ENCODE data around the gene CCDC158.
"Not testable (repeated sequence)": the region's sequence is repeated elsewhere in the genome, so short reads cannot be mapped to it uniquely, and the experiment has no call there.

Gene CCDC158

DNA sequence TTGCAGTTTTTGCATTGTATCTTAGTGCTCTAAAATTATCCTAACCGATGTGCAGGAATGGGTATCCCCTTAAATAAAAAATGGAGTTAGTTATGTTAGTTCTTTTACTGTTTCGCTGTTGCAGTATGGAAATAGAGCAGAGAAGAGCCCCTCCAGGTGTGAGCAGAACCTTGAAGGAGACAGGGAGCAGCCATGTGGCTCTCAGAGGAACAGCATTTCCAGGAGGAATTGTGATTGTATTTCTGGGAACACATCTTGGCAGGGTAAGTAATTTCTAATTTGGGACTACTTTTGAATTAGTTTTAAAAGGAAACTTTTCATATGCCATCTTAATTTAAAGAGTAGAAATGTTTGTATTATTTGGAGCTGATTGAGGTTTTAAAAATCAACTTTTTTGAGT is 5.3 kb upstream of the CCDC158 start:
- DNase-seq: no peak

DNA sequence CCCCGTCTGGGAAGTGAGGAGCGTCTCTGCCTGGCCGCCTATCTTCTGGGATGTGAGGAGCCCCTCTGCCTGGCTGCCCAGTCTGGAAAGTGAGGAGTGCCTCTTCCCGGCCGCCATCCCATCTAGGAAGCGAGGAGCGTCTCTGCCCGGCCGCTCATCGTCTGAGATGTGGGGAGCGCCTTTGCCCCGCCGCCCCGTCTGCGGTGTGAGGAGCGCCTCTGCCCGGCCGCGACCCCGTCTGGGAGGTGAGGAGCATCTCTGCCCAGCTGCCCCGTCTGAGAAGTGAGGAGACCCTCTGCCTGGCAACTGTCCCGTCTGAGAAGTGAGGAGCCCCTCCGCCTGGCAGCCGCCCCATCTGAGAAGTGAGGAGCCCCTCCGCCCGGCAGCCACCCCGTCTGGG is 2.2 kb upstream of the CCDC158 start:
- DNase-seq: not testable (repeated sequence)

- no peak for DNase-seq
Observed at GRCh38 chr4:76420188-76420761, 666 bp downstream of the CCDC158 start.

GRCh38 chr4:76410636-76411035 is 10.3 kb downstream of the CCDC158 start:
- no peak for DNase-seq

- DNase-seq: no peak
Observed at GRCh38 chr4:76407440-76408119, 13.4 kb downstream of the CCDC158 start.

GRCh38 chr4:76406081-76406480 is 14.9 kb downstream of the CCDC158 start:
- no peak for DNase-seq

GRCh38 chr4:76401654-76402053 is 19.3 kb downstream of the CCDC158 start:
- no peak for DNase-seq

DNA sequence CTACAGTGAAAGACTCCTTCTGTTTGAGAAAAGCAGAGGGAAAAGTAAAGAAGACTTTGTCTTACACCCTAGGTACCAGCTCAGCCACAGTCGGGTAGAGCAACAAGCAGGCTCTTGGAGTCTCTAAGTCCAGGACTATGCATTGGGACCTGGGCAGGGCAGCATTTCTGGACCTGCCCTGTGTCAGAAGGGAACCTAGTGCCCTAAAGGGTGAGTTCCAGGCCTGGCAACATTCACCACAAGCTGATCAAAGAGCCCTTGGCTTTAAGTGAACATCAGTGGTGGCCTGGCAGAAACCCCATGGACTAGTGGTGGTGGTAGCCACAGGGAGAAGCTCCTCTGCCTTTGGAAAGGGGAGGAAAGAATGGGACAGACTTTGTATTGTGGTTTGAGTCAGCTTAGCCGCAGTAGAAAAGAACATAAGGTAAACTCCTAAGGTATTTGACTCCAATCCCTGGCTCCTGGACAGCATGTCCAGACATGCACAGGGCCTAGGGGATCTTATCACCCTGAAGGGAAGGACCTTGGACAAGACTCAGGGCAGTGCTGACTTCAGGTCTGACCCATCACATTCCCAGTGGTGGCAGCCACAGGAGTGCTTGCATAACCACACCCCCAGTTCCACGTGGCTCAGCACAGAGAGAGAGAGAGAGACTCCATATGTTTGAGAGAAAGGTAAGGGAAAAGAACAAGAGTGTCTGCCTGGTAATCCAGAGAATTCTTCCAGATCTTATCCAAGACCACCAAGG is 32.6 kb downstream of the CCDC158 start:
- no peak for DNase-seq

DNA sequence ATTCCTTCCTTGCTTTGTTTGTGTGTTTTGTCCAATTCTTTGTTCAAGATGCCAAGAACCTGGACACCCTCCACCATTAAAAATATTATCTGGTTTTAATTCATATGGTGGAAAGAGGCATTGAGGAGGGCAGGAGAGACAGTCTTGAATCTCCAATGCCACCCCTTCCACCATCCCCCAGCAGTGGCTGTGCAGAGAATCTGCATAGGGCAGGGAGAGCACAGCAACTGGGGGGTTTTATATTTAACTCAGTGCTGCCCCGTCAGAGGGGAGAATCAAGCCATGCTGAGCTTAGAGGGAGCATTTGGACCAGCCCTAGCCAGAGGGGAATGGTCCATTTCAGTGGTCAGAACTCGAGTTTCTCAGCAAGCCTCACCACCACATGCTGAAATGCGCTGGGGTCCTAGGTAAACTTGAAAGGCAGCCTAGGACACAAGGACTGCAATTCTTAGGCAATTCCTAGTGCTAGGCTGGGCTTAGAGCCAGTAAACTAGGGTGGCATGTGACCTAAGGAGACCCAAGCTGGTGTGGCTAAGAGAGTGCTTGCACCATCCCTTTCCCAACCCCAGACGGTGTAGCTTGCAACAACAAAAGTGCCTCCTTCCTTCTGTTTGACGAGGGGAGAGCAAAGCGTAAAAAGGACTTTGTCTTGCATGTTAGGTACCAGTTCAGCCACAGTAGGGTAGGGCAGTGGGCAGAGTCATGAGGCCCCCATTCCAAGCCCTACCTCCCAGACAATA is 34.2 kb downstream of the CCDC158 start:
- no peak for DNase-seq

GRCh38 chr4:76385974-76386373 is 35.0 kb downstream of the CCDC158 start:
- DNase-seq: no peak

DNA sequence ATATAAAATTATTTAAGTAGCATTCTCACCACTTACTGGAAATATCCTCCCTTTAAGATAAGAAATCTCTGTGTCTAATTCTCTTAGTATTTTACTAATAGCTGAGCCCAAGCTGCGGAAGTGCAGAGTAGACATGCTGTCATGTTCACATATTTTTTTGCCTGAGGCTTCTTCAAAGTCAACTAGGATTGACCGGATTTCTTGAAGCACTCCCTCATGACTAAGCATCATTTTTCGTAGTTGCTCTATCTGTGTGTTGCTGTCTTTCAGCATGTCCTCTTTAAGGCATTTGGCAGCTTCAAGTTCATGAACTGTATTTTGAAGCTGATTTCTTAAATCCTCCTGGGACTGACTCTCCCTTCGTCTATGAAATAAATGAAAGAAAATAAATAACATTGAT is 36.9 kb downstream of the CCDC158 start:
- DNase-seq: no peak

DNA sequence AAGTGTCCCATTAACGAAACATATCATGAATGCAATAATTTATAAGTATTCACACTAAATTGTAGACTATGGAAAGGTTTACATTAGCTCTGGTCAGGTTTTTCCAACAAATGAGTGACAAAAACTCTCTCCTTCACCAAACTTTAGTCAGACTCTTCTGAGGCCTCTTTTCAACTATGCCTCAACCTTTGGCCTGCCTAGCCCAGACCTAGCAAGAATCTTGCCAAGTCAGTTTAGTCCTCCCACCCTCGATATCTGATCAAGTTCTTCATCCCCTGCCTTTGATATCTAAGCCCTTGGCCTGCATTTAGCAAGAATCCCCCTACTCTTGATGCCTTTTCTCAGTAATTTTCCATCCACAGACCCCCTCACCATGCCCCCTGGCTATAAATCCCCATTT is 37.9 kb downstream of the CCDC158 start:
- DNase-seq: no peak

DNA sequence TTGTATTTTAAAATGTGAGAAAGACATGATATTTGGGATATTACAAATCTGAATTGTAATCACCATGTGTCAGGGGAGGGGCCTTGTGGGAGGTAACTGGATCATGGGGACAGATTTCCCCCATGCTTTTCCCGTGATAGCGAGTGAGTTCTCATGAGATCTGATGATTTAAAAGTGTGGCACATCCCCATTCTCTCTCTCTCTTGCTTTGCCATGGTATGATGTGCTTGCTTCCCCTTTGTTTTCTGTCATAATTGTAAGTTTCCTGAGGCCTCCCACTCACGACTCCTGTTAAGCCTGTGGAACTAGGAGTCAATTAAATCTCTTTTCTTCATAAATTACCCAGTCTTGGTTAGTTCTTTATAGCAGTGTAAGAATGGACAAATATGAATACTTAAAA is 39.0 kb downstream of the CCDC158 start:
- DNase-seq: no peak

- no peak for DNase-seq
Observed at GRCh38 chr4:76380561-76380960, 40.4 kb downstream of the CCDC158 start.

DNA sequence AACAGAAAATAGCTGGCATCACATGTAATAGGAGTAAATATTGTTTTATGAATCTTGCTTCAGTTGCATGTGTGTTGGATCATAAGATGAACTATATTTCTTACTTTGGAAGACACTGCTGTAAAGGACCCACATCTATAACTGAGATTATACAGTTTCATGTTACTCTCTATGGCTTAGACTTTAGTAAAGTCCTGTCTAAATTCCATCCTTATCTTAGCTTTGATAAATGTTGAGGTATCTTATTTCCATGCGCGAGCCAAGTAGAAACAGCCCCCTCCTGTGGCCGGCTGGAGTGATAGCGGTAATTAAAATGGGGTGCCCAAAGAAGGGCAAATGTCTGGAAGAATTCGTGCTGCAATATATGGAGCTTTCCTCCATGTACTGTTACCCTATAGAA is 43.0 kb downstream of the CCDC158 start:
- peak; percentile 11 for DNase-seq

DNA sequence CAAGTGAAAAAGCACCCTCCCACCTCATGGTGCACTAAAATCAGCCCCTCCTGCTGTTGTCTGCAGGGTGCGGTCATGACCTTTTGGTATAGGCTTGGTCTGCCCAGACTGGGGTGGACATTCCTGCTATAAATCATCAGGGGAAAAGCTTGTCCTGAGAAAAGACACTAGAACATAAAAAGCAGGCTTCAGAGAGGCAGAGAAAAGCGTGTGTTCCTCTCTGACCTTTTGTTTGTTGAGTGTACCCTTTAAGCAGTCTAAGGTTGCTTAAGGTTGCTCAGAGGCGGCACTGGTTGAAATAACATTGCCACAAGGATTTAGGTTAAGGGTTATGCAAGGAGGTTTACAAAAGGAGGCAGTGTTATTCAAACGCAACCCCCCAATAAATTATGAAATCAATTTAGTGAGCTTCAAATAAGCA is 43.5 kb downstream of the CCDC158 start:
- DNase-seq: no peak

GRCh38 chr4:76376534-76376933 is 44.4 kb downstream of the CCDC158 start:
- DNase-seq: no peak

DNA sequence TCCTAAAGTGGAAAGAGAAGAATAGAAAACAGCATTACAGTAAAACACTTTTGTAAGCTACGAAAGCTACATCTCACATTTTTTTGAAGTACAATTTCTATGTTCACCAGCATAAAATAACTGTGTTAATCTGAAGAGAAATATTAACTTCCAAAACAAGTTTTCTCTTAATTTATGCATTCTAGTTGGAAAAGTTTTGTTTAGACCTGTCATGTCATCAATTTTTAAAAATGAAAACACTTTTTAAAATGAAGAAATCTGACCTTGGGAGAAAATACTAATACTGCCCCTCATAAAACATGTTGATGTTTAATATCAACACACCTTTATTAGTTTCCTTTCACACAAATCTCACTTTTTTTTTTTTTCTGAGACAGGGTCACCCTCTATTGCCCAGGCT is 45.2 kb downstream of the CCDC158 start:
- no peak for DNase-seq

DNA sequence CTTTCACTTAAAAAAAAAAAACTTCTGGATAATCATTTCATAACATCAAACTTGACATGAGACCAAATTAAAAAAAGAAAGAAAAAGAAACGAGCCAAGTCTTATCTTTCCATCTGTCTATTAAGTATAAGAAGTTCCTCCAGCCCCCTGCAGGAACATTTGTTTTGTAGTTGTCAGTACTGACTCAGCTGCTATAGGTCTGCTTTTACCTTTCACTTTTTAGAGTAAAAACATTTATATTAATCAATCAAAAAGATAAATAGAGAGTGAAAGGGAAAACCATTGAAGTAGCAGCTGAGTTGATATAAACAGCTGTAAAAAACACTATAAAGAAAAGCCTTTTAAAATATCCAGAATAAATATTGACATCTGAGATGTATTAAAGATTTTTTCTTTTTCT is 46.1 kb downstream of the CCDC158 start:
- DNase-seq: no peak

GRCh38 chr4:76373919-76374552 is 46.9 kb downstream of the CCDC158 start:
- DNase-seq: no peak

DNA sequence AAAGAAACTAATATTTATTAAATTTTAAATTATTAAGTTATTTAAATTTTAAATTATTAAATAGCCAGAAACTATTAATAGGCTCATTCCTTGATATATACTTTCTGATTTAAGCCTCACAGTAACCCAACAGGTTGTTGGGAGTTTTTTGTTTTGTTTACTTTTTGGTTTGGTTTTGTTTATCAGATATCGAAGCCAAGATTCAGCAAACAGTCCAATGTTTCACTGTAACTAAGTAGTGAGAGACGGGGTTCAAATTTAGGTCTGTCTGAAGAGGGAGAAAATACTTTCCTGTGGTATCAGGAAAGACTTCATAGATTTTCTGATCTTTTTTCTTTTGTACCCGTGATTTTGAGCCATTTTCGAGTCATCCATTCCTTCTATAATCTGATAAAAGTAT is 54.2 kb downstream of the CCDC158 start:
- DNase-seq: no peak

GRCh38 chr4:76365636-76366035 is 55.3 kb downstream of the CCDC158 start:
- DNase-seq: no peak

DNA sequence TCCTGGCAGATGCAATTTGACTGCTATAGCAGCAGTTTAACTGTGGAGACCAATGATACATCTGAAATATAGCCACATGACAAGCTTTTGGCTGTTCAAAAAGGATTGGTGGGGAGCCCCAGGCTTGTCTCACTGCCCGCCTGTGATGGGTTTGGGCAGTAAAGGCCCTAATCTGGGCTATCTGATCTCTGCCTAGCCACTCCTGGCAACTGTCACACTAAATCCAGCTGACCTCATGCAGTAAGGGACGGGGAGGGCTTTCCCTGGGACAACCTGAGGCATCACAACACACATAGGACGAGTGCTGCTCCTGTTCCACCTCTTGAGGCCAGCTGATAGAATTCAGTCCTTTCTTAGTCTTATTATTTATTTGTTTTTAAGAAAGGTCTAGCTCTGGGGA is 56.2 kb downstream of the CCDC158 start:
- DNase-seq: no peak
